Lower lobe of right lung (tissue), 2 donors: ENCODE results near the gene YIPF2. TPM values are rescaled to one million over a fixed set of nuclear protein-coding genes. Genes with fewer than 3 reads are reported as not detected.

Experiments
- ATAC-seq, 2 donors: fragments of 200-7000 bp; cut with Tn5 transposase; one replicate each; pipeline ENCODE4 v1.9.1; 2020 to 2022; ENCODE audit warnings: mild to moderate bottlenecking in 2 of 2, moderate library complexity in 2 of 2
- DNase-seq: peaks from one replicate; pipeline ENCODE4 v3.0.0-alpha.2; 2020
- H3K27ac ChIP-seq: fragments of 200-600 bp; one replicate; pipeline ENCODE4 v1.8.0; 2022
- H3K27me3 ChIP-seq: fragments of 200-600 bp; one replicate; pipeline ENCODE4 v1.8.0; 2022; ENCODE audit warnings: low read depth
- H3K36me3 ChIP-seq: fragments of 200-600 bp; one replicate; pipeline ENCODE4 v1.8.0; 2022; ENCODE audit warnings: mild to moderate bottlenecking
- H3K4me1 ChIP-seq: fragments of 200-600 bp; one replicate; pipeline ENCODE4 v1.8.0; 2022
- H3K4me3 ChIP-seq: fragments of 200-600 bp; one replicate; pipeline ENCODE4 v1.8.0; 2022; ENCODE audit warnings: mild to moderate bottlenecking
- H3K9me3 ChIP-seq: fragments of 200-600 bp; one replicate; pipeline ENCODE4 v1.8.0; 2022
- CTCF ChIP-seq: fragments of 200-600 bp; IDR thresholded peaks from one replicate; pipeline ENCODE4 v1.8.0; 2022; ENCODE audit warnings: antibody characterized with exemption, mild to moderate bottlenecking
- intact Hi-C: fragments of 100-400 bp; cut with DNase I; formaldehyde crosslinking; loops from one replicate; pipeline ENCODE4 v1.11.0; 2022
- total RNA-seq: library from RNA; stranded (reverse); fragmentation: NEBNext Ultra II Directional; extraction: Animal tissue kit (Norgen Biotek cat#: 25700); gene quantifications from one replicate; pipeline ENCODE4 v1.2.1, GENCODE V29; 2021
- donor health status: DM: no; HTN: yes; CAD: no; lungs with severe emphysema.

The YIPF2 gene
- total RNA-seq, 1 donor from 2014 or later, result 42.2 TPM

GRCh38 chr19:10876459-10877240, 51.8 kb downstream of the YIPF2 start:
- intact Hi-C loops, result no loop called here
- ATAC-seq, result peak in 1 of 2 donors; percentile 31
- Histone ChIP-seq H3K27me3 (no peaks in the 10 kb centered on the region), H3K4me1 (peaks cover 33% of the 10 kb centered on the region), H3K4me3 (no peak overlapping the region), H3K27ac (peak overlapping the region; percentile 33), H3K36me3 (no peaks in the 10 kb centered on the region), H3K9me3 (no peaks in the 10 kb centered on the region)
- no peak for TF ChIP-seq CTCF
- DNase-seq, result no peak

GRCh38 chr19:10874024-10874423, 54.4 kb downstream of the YIPF2 start:
- Histone ChIP-seq H3K4me3 (no peak overlapping the region), H3K27ac (no peak overlapping the region), H3K27me3 (no peaks in the 10 kb centered on the region), H3K36me3 (no peaks in the 10 kb centered on the region), H3K4me1 (peaks cover 33% of the 10 kb centered on the region), H3K9me3 (no peaks in the 10 kb centered on the region)
- DNase-seq (no peak), ATAC-seq (no peak)
- intact Hi-C loops, result no loop called here
- TF ChIP-seq CTCF, result no peak

- no peaks in the 10 kb centered on the region for H3K9me3 ChIP-seq
- intact Hi-C loops, result no loop called here
- DNase-seq (no peak), ATAC-seq (no peak)
- TF ChIP-seq CTCF, result no peak
- peak overlapping the region; percentile 68 for H3K4me3 ChIP-seq
- H3K4me1 ChIP-seq, result peaks cover 30% of the 10 kb centered on the region
- H3K27ac ChIP-seq, result peak overlapping the region; percentile 79
- no peaks in the 10 kb centered on the region for H3K27me3 ChIP-seq
- H3K36me3 ChIP-seq, result no peaks in the 10 kb centered on the region
Measured at GRCh38 chr19:10872546-10873107, 55.8 kb downstream of the YIPF2 start.

Other genes with a start within 250 kb of the YIPF2 start
- gene QTRT1, start 227.2 kb downstream of the YIPF2 start, total RNA-seq, result 29.7 TPM
- gene DNM2, start 210.6 kb downstream of the YIPF2 start, total RNA-seq, result 282 TPM
- 23.5 TPM for gene TMED1, start 92.4 kb downstream of the YIPF2 start, total RNA-seq
- 11.7 TPM for gene C19orf38, start 80.2 kb downstream of the YIPF2 start, total RNA-seq
- gene CARM1, start 57.1 kb downstream of the YIPF2 start, total RNA-seq, result 27.5 TPM
- 17.3 TPM for gene TIMM29, start 172 bp upstream of the YIPF2 start, total RNA-seq
- 85.0 TPM for gene SMARCA4, start 32.4 kb upstream of the YIPF2 start, total RNA-seq
- 147 TPM for gene LDLR, start 160.8 kb upstream of the YIPF2 start, total RNA-seq
- gene SPC24, start 227.1 kb upstream of the YIPF2 start, total RNA-seq, result 1.8 TPM